Dendritic cell treated with granulocyte-macrophage colony-stimulating factor and Interleukin-4, amounts not matched to agents 40 ng/mL and 50 ng/mL, for 4 days (primary cell): ENCODE results near the gene MPP2.
"Not testable (repeated sequence)": the region's sequence is repeated elsewhere in the genome, so short reads cannot be mapped to it uniquely, and the experiment has no call there.

ENCODE experiments used
- H3K27ac Mint-ChIP-seq: one replicate; pipeline ENCODE4 v1.8.0; 2022; ENCODE audit warnings: mild to moderate bottlenecking, mixed read lengths
- H3K27me3 Mint-ChIP-seq: one replicate; pipeline ENCODE4 v1.8.0; 2022; ENCODE audit warnings: mild to moderate bottlenecking, mixed read lengths
- H3K36me3 Mint-ChIP-seq: one replicate; pipeline ENCODE4 v1.8.0; 2022; ENCODE audit warnings: low read depth, mixed read lengths
- H3K4me1 Mint-ChIP-seq: one replicate; pipeline ENCODE4 v1.8.0; 2022; ENCODE audit warnings: low read depth, mixed read lengths
- H3K4me3 Mint-ChIP-seq: one replicate; pipeline ENCODE4 v1.8.0; 2022; ENCODE audit warnings: mild to moderate bottlenecking, moderate library complexity, mixed read lengths
- H3K9me3 Mint-ChIP-seq: one replicate; pipeline ENCODE4 v1.8.0; 2022; ENCODE audit warnings: mixed read lengths
- intact Hi-C: fragments of 100-400 bp; cut with micrococcal nuclease; formaldehyde crosslinking; loops from one replicate; pipeline ENCODE4 v1.15.0; 2022

MPP2 gene

DNA sequence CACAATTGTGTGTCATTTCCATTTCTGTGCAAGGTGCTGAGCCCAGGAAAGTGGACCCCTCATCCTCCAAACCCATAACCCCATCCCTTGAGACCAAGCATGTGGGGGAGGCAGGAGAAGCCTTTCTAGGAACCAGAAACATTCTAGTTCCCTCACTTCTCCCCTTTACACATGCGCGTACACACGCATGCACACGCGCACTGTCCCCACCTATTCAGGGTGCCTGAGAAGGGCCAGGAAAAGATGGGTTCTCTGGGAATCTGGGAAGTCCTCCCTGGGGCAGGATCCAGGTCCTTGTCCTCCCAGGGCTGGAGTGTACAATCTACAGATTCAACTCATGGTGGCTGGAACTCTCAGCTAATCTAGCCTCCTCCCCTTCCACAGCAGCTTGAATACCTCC is 32.5 kb upstream of the MPP2 start:
- Mint-ChIP-seq H3K4me3 (no peak overlapping the region), H3K9me3 (no peaks in the 10 kb centered on the region), H3K4me1 (peaks cover 13% of the 10 kb centered on the region), H3K27me3 (peaks cover 50% of the 10 kb centered on the region), H3K36me3 (no peaks in the 10 kb centered on the region), H3K27ac (no peak overlapping the region)
- intact Hi-C loops = loop anchor here (10.0 kb wide), 1 partner anchor 225 kb away; no protein-coding TSS in a partner anchor

DNA sequence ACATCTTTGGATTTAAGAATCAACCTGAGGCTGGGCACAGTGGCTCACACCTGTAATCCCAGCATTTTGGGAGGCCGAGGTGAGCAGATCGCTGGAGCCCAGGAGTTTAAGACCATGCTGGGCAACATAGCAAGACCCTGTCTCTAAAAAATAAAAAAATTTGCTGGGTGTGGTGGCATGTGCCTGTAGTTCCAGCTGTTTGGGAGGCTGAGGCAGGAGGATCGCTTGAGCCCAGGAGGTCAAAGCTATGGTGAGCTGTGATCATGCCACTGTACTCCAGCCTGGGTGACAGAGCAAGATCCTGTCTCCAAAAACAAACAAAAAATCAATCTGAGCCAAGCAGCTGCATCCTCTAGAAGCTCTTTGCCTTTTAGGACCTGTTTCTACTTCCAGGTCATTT is 32.1 kb upstream of the MPP2 start:
- peaks cover 13% of the 10 kb centered on the region for H3K4me1 Mint-ChIP-seq
- peaks cover 53% of the 10 kb centered on the region for H3K27me3 Mint-ChIP-seq
- H3K27ac Mint-ChIP-seq, H3K4me3 Mint-ChIP-seq, H3K36me3 Mint-ChIP-seq, H3K9me3 Mint-ChIP-seq, intact Hi-C loops: not testable (repeated sequence)

DNA sequence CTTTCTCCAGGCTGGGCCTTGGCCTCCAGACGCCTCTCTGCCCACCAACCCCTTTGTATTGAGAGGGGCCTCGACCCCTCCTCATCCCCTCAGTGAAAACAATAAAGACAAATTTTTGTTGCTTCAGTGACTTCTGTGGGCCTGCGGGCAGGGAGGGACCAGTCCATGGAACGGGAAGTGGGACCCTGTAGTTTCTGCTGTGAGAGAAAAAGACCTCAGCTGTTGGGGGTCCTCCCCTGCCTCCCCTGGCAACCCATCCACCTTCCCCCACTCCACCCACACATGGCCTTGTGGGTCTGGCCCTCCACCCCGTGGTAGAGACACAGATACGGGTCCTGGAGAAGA is 31.5 kb upstream of the MPP2 start:
- H3K27ac Mint-ChIP-seq = no peak overlapping the region
- intact Hi-C loops = no loop called here
- peaks cover 53% of the 10 kb centered on the region for H3K27me3 Mint-ChIP-seq
- no peak overlapping the region for H3K4me3 Mint-ChIP-seq
- H3K4me1 Mint-ChIP-seq = peaks cover 13% of the 10 kb centered on the region
- H3K36me3 Mint-ChIP-seq = no peaks in the 10 kb centered on the region
- H3K9me3 Mint-ChIP-seq = no peaks in the 10 kb centered on the region

DNA sequence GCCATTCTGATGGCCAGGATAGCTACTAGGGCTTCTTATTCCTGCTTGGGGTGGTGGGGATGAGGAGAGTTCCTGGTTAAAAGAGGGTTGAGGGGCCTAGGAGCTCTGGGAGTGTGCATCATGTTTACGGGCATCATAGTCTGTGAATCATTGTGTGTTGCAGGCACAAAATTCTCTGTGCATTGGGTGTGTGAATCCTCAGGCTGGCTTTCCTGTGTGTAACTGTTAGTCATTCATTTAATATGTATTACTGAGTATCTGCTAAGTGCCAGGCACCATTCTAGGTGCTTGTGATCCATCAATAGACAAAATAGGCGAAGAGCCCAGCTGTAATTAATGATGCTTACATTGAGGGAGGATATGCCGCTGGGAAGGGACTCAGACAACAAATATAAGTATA is 29.1 kb upstream of the MPP2 start:
- intact Hi-C loops = no loop called here
- H3K36me3 Mint-ChIP-seq = no peaks in the 10 kb centered on the region
- no peaks in the 10 kb centered on the region for H3K9me3 Mint-ChIP-seq
- H3K4me3 Mint-ChIP-seq = no peak overlapping the region
- H3K4me1 Mint-ChIP-seq = peaks cover 13% of the 10 kb centered on the region
- H3K27ac Mint-ChIP-seq = no peak overlapping the region
- peaks cover 62% of the 10 kb centered on the region for H3K27me3 Mint-ChIP-seq

DNA sequence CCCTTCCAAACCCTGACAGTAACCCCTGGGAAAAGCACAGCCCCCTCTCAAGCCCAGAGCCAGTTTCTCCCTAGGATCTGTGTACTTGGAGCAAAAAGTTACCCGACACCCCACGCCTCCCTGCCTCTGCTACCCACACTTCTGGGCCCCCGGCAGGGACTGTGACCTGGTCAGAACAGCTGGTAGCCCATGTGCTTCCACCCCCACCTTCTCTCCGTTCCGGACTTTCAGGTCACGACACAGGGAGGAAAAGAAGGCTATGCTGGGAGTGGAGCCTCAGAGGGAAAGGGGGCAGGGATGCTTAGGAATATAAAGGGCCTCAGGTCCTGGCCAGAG is 28.6 kb upstream of the MPP2 start:
- Mint-ChIP-seq H3K4me3 (no peak overlapping the region), H3K4me1 (peaks cover 13% of the 10 kb centered on the region), H3K36me3 (no peaks in the 10 kb centered on the region), H3K27me3 (peaks cover 66% of the 10 kb centered on the region), H3K9me3 (no peaks in the 10 kb centered on the region), H3K27ac (no peak overlapping the region)
- intact Hi-C loops = no loop called here

DNA sequence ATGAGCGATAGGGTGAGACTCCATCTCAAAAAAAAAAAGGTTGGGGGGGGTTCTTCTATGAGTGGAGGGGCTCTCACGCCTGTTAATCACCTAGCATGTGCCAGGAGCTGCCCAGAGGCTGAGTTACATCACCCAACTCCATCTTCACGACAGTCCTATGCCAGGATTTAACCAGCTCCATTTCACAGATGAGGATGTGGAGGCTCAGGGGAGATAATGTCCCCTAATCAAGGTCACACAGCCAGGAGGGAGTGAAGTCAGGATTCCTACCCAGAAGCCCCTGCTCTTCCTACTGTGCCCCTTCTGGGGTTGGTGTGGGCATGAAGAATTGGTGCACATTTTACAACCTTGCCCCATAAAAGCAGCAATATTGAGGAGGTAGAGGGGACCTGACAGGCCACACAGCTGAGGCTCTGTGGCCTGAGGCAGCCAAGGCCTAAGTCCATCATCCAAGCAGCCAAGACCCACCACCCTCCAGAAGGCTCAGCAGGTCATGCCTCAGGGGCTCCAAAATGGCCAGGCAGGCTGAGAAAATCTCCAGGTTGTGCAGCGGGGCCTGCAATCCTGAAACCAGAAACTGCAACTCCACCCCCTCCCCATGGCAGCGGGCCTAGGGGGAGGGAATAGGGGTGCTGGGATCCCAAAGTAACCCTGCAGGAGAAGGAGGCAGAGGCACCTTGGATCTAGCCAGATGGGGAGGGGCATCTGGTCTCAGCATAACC is 28.0 kb upstream of the MPP2 start:
- intact Hi-C loops = no loop called here

DNA sequence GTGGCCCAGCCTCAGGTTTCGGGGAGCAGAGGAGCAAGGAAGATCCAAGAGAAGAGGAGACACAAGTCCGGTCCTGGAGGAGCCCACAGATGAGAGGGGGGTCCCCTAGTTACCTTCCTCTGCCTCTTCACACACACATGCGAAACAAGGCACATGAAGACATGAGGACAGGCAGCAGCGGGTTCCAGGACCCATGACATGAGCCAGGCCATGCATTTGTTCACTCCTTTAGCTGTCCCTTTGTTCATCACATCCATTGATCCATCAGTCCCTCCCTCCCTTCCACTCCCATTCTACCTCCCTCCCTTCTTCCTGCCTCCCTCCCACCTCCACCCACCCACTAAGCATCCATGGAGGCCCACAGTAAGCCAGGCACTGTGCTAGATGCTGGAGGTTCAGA is 25.6 kb upstream of the MPP2 start:
- Mint-ChIP-seq H3K4me1 (peaks cover 3% of the 10 kb centered on the region), H3K27ac (no peak overlapping the region), H3K36me3 (no peaks in the 10 kb centered on the region), H3K27me3 (peaks cover 60% of the 10 kb centered on the region), H3K9me3 (no peaks in the 10 kb centered on the region), H3K4me3 (no peak overlapping the region)
- intact Hi-C loops = no loop called here

More for the DNA sequence above, 28.0 kb upstream of the MPP2 start:
- Mint-ChIP-seq H3K4me1 (peaks cover 13% of the 10 kb centered on the region), H3K4me3 (no peak overlapping the region), H3K27me3 (peaks cover 66% of the 10 kb centered on the region), H3K27ac (no peak overlapping the region), H3K36me3 (no peaks in the 10 kb centered on the region), H3K9me3 (no peaks in the 10 kb centered on the region)

- intact Hi-C loops = no loop called here
- Mint-ChIP-seq H3K27ac (no peak overlapping the region), H3K9me3 (no peaks in the 10 kb centered on the region), H3K36me3 (no peaks in the 10 kb centered on the region), H3K4me3 (no peak overlapping the region), H3K27me3 (peaks cover 61% of the 10 kb centered on the region), H3K4me1 (peaks cover 6% of the 10 kb centered on the region)
Observed at GRCh38 chr17:43932357-43932756, 25.0 kb upstream of the MPP2 start.

DNA sequence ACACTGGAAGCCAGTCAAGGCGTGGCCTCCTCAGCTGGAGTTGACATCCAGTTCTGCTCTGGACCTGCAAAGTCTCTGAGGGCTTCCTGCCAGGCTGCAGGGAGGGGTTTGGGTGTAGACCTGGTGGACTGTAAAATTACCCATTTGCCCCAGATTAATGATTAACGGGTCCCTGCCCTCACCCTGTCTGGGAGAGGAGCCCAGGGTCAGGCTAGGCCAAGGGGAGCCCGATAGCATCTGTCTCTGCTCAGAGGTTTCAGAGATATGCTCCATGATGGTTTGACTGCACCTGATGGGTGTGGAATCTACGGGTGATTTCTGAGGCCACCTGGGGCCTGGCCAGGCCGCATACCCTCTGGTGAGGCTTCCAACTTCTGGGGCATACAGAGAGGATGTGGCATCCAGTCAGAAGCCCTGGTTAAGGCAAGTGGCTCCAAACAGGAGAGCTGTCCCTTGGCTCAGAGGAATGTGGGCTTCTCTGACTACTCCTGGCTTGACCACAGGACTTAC is 23.8 kb upstream of the MPP2 start:
- Mint-ChIP-seq H3K36me3 (no peaks in the 10 kb centered on the region), H3K9me3 (no peaks in the 10 kb centered on the region), H3K27ac (no peak overlapping the region), H3K27me3 (peaks cover 62% of the 10 kb centered on the region), H3K4me1 (peaks cover 13% of the 10 kb centered on the region), H3K4me3 (no peak overlapping the region)
- intact Hi-C loops = no loop called here

DNA sequence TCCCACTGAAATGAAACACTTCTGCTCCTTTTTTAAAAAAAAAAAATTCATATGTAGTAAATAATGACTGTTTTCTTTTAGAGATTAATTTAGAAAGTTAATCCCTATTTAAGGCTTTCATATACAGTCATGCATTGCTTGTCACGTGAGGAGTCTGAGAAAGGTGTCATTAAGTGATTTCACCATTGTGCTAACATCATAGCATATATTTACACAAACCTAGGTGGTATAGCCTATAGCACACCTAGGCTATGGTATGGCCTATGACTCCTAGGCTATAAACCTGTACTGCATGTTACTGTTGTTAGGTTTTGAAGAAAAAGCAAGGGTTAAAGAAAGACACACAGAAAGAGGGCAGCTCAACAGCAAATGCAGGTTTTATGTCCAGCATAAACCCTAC is 21.3 kb upstream of the MPP2 start:
- Mint-ChIP-seq H3K36me3 (no peaks in the 10 kb centered on the region), H3K4me1 (peaks cover 13% of the 10 kb centered on the region), H3K4me3 (no peak overlapping the region), H3K9me3 (no peaks in the 10 kb centered on the region), H3K27me3 (peaks cover 75% of the 10 kb centered on the region), H3K27ac (no peak overlapping the region)
- intact Hi-C loops = no loop called here

DNA sequence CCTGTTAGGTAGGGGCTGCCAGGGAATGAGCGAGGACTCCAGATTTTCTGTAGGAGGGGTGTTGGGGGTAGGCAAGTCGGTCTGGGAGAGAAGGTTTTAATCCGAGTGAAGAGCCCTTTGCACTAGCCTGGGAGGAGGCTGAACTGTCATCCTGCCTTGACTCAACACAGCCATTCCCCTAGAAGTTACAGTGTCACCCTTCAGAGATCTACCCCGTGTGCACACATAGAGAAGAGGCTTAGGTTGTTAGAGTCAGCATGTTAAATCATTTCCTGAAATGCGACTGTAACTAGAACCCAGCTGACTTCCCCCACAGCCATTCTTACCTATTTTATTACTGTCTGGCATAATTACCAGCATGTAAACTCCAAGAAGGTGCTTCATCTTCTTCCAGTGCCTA is 20.6 kb upstream of the MPP2 start:
- Mint-ChIP-seq H3K27me3 (peaks cover 80% of the 10 kb centered on the region), H3K4me1 (peaks cover 13% of the 10 kb centered on the region)
- H3K9me3 Mint-ChIP-seq, H3K4me3 Mint-ChIP-seq, H3K36me3 Mint-ChIP-seq, intact Hi-C loops, H3K27ac Mint-ChIP-seq: not testable (repeated sequence)

DNA sequence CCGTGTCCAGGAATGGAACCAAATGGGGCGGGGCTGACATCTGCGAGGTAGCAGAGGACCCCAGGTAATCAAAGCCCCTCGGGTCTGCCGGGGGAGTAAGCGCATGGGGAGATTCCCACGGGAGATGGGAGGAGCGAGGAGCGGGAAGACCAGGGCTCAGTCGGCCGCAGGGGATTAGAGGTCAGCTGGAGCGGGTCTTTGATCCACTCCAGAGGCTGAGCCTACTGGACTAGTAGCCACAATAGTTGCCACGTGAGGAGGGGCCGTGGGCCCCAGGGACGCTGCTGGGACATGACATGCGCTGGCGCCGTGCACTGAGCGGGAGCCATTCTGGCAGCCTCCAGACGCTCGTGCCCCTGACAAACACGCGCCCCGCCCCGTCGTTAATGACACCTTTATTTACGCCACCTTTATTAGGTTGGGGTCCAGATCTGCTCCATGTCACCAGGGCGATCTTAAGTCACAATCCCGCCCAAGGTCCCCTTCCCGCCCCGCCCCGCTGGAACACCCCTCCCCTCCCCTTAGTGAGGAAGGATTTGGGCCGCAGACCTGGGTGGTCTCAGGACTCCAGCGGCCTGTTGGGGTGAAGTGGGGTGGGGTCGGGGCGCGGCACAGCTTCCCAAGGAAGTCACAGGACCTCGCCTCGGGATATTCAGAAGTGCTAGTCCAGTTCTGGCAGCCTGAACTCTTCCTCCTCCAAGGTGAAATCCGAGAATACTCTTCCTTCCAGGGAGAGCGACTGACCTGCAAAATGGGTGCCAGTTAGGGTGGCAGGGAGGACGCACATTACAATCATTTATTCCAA is 19.9 kb upstream of the MPP2 start:
- H3K36me3 Mint-ChIP-seq = no peaks in the 10 kb centered on the region
- H3K4me3 Mint-ChIP-seq = peak overlapping the region; percentile 60
- peaks cover 13% of the 10 kb centered on the region for H3K4me1 Mint-ChIP-seq
- intact Hi-C loops = no loop called here
- no peak overlapping the region for H3K27ac Mint-ChIP-seq
- H3K27me3 Mint-ChIP-seq = peaks cover 74% of the 10 kb centered on the region
- no peaks in the 10 kb centered on the region for H3K9me3 Mint-ChIP-seq

DNA sequence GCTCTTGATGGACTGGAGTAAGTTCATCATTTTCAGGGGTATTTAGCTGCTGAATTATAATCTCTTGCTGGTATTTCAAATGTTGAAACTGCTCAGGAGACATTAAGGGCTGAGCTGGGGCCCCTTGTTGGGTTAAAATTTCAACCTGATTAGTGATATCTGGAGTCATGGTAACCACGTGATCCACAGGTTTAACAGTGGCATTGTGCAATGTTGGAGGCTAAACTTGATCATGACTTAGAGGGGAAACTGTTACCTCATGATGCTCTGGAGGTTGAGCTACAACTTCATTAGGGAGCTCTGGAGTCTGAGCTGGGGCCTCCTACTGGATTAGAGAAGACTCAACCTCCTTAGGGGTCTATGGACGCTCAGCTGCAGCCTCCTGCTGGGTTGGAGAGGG is 17.2 kb upstream of the MPP2 start:
- Mint-ChIP-seq H3K4me1 (peaks cover 13% of the 10 kb centered on the region), H3K4me3 (no peak overlapping the region), H3K27me3 (peaks cover 62% of the 10 kb centered on the region), H3K27ac (no peak overlapping the region), H3K9me3 (no peaks in the 10 kb centered on the region), H3K36me3 (no peaks in the 10 kb centered on the region)
- intact Hi-C loops = no loop called here

DNA sequence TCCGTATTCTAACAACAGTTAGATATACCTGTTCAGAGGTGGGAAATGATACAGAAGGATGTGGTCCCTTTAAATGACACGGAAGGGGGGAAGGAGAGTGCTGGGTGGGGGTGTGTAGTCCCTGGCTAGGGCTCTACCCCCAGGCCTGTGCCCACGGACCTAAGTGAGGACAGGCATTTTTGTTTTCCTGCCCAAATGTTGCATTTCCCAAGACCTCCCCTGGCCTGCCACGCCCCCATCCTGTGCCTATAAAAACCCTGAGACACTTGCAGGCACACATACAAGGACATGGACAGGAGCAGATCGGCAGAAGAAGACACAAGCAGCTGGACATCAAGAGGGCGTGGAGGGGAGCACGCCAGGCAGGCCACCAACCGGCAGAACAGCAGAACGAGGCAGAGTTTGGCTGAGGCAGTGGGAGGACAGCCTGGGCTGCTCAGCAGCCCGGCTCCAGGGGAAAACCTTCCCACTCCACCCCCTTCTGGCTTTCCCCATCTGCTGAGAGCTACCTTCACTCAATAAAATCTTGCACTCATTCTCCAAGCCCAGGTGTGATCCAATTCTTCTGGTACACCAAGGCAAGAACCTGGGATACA is 13.3 kb upstream of the MPP2 start:
- H3K4me3 Mint-ChIP-seq = no peak overlapping the region
- intact Hi-C loops = no loop called here
- peaks cover 33% of the 10 kb centered on the region for H3K27me3 Mint-ChIP-seq
- peaks cover 15% of the 10 kb centered on the region for H3K4me1 Mint-ChIP-seq
- H3K27ac Mint-ChIP-seq = no peak overlapping the region
- no peaks in the 10 kb centered on the region for H3K9me3 Mint-ChIP-seq
- H3K36me3 Mint-ChIP-seq = no peaks in the 10 kb centered on the region
